GM18867 (cell line): ENCODE results near the gene SPIN3.
"Not testable (repeated sequence)": the region's sequence is repeated elsewhere in the genome, so short reads cannot be mapped to it uniquely, and the experiment has no call there.

ENCODE experiments used
- ATAC-seq: cut with Tn5 transposase; IDR thresholded peaks from one replicate; pipeline ENCODE4 v1.9.1; 2021; ENCODE audit warnings: mild to moderate bottlenecking, moderate library complexity; ENCODE audit not compliant: unreplicated experiment

SPIN3 gene

GRCh38 chrX:56995271-56995994, at the start of gene SPIN3:
SPIN3 (minus strand) TSS chrX:56995541; CDS start chrX:56994947, 594 bp downstream.
- peak; percentile 95 for ATAC-seq

- no peak for ATAC-seq
Observed at GRCh38 chrX:57044245-57044644, 48.9 kb upstream of the SPIN3 start.

DNA sequence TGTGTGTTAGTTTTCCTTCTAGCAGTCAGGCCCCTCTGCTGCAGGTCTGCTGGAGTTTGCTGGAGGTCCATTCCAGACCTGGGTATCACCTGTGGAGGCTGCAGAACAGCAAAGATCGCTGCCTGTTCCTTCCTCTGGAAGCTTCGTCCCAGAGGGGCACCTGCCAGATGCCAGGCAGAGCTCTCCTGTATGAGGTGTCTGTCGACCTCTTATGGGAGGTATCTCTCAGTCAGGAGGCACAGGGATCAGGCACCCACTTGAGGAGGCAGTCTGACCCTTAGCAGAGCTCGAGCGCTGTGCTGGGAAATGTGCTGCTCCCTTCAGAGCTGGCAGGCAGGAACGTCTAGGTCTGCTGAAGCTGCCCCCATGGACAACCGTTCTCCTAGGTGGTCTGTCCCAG, 41.9 kb upstream of the SPIN3 start:
- ATAC-seq, result not testable (repeated sequence)

- ATAC-seq, result no peak
Observed at GRCh38 chrX:56994375-56995270, 718 bp downstream of the SPIN3 start.

GRCh38 chrX:56987741-56988140, 7.6 kb downstream of the SPIN3 start:
- no peak for ATAC-seq

DNA sequence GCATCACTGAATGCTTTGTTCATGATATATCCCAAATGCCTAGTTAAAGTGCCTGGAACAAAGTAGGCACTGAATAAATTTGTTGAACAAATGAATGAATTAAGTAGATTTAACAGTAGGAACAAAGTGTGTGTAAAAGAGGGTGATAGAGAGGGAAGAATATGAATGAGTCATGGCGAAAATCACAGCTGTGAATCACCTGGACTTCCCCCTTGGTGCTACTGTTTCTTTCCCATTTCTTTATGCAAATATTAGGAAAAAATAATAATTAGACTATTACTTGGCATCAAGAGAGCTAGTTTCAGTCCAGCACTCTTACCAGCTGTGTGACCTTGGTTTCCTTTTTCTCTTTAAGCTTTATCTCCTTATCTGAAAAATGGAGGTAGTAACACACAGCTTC, 9.2 kb downstream of the SPIN3 start:
- peak; percentile 45 for ATAC-seq

DNA sequence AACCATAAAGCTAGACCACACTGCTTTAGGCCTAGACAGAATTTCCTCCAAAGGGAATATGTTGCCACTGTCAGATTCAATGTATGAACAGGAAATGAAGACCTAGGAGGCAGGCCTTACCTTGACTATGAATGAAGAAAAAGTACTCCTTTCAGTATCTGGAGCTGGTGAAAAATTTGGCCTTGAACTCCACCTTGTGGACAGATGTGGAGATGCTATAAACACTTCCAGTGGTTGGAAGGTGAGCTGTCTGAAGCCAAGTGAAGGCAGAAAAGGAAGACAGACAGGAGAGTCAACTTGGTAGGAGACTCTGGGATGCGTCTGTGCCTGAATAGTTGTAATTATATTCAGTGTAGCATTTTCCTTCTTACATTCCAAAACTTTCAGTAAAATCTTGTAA, 17.2 kb downstream of the SPIN3 start:
- peak; percentile 95 for ATAC-seq

GRCh38 chrX:56975611-56976010, 19.7 kb downstream of the SPIN3 start:
- no peak for ATAC-seq

GRCh38 chrX:56974408-56974807, 20.9 kb downstream of the SPIN3 start:
- ATAC-seq, result no peak

DNA sequence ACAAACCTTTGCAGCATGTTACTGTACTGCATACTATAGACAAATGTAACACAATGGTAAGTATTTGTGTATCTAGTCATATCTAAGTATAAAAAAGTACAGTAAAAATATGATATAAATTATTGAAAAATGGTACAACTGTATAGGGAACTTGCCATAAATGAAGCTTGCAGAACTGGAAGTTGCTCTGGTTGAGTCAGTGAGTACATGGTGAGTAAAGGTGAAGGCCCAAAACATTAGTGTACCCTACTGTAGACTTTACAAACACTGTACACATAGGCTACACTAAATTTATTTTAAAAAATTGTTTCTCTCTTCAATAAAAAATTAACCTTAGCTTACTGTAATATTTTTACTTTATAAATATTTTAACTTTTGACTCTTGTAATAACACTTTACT, 25.8 kb downstream of the SPIN3 start:
- no peak for ATAC-seq

- no peak for ATAC-seq
Observed at GRCh38 chrX:56968980-56969379, 26.4 kb downstream of the SPIN3 start.

DNA sequence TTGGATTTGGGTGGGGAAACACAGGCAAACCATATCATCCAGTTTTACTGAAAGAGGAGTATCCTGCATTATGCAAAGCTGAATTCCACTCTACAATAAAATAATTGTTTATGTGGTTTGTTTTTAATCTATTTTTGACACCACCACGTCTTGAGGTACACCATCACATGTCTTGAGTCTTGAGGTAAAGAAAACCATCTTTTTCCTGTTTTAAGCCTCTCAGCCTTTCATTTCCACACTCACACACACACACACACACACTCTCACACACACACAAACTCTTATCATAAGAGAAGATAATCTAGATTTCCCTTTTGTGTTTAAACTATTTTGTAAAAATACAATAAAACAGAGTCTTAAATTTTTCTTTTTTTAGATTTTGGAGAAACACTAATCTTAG, 32.0 kb downstream of the SPIN3 start:
- ATAC-seq, result no peak

DNA sequence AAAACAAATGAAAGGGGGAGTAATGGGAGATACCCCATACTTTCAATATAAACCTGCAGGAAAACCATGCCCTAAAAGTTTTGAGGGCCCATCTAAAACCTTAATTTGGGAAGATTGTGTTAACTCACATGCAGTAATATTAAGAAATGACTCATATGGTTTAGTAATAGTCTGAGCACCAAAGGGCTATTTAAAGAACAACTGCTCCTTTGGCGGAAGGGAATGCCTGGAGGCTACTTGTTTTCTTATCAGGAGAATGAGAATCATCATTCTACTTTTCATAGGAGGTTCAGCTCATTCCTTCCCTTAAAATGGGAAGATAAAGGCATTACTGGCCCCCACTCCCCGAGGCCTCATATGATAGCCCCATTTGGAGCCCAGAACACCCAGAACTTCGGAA, 47.6 kb downstream of the SPIN3 start:
- no peak for ATAC-seq

DNA sequence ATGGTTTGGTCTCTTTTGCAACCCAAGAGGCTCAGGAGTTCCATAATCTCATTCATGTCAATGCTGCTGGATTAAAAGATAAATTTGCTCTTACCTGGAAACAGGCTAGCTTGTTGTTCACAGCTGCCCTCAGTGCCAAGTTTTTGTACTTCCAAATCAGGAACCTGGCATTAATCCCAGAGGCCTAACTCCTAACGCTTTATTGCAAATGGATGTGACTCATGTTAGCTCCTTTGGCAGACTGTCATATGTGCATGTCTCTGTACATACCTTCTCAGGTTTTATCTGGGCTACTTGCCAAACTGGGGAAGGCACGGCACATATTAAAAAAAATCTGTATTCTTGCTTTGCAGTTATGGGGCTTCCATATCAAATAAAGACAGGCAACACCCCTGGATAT, 49.1 kb downstream of the SPIN3 start:
- not testable (repeated sequence) for ATAC-seq

GRCh38 chrX:56945226-56945625, 50.1 kb downstream of the SPIN3 start:
- not testable (repeated sequence) for ATAC-seq

DNA sequence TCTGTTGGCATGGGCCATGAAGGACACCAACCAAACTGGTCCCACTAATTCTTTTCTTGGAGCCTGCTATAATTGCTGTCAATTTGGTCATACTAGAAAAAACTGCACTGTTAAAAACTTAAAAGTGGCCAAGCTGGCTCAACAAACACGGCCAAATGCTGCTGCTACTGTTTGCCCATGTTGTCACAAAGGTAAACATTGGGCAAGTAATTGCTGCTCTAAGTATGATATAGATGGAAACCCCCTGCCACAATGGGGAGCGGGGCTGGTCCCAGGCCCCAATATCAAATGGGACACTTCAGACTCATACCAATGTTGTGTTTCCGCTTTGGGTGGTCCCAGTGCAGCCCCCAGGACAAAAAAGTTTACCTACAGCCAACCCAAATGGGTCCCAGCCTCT, 52.1 kb downstream of the SPIN3 start:
- no peak for ATAC-seq
